AG04450 (cell line): Measurements from ENCODE around the gene NEURL1B. TPM values are rescaled to one million over a fixed set of nuclear protein-coding genes. Genes with fewer than 3 reads are reported as not detected.

ENCODE experiments used
- CTCF ChIA-PET: fragments of 300-600, 350-600 bp; formaldehyde crosslinking; extraction: SDS; loops from one replicate; lab custom pipeline; 2022; ENCODE audit warnings: antibody characterized with exemption, inconsistent platforms; lab: Charles Lee
- POLR2A ChIA-PET: fragments of 350-600 bp; formaldehyde crosslinking; extraction: SDS; loops from one replicate; lab custom pipeline; 2021; ENCODE audit warnings: antibody characterized with exemption, inconsistent platforms; lab: Yijun Ruan, JAX
- DNase-seq: peaks from one replicate; pipeline ENCODE4 v3.0.0-alpha.2; 2011; ENCODE audit warnings: low read depth, low spot score
- H3K27ac ChIP-seq: one replicate; pipeline ENCODE4 v1.5.1; 2012; ENCODE audit warnings: low read depth, low read length, control low read depth
- H3K27me3 ChIP-seq: one replicate; pipeline ENCODE4 v1.6.0; 2012; ENCODE audit warnings: low read length; ENCODE audit not compliant: control insufficient read depth, insufficient read depth
- H3K4me3 ChIP-seq: 2 replicates; pipeline ENCODE4 v1.5.1; 2011; ENCODE audit warnings: mild to moderate bottlenecking, low read depth, low read length, control low read depth
- H3K9me3 ChIP-seq: 2 replicates; pipeline ENCODE4 v1.5.1; 2012; ENCODE audit warnings: low read length; ENCODE audit not compliant: control insufficient read depth, insufficient read depth
- polyA plus RNA-seq: library from polyadenylated mRNA; depleted of rRNA; stranded (reverse); fragments of >200 nt; gene quantifications from 2 replicates; pipeline ENCODE4 v1.2.3, GENCODE V29; 2011
- TF ChIP-seq, protein P1 (sequence below): IDR thresholded peaks from 2 replicates; pipeline ENCODE4 v1.5.1; 2011; ENCODE audit warnings: low read depth, low read length, control low read depth, inconsistent platforms

Gene NEURL1B
- polyA plus RNA-seq, 1 experiment: 1.8 TPM

DNA sequence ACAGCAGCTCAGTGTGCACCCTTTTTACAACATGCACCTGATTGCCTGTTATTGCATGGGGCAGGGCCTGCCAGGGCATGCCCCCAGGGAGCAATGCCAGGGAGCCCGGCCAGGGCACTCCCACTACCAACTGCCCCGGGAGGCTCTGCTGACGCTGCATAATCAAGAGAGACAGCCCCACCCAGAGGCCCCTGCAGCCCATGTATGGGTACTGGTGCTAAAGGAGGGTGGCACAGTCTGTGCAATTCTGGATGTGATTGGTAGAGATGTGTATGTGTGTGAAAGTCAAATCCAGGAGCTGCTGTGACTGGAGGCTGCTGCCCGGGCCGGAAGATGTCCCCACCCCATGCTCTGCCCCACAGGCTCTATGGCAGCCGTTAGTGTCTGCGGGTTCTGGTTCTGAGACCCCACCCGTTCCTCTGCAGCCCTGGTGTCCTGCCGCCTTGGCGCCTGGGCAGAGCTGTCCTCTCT is 3.9 kb upstream of the NEURL1B start:
- POLR2A ChIA-PET: no interaction called here

DNA sequence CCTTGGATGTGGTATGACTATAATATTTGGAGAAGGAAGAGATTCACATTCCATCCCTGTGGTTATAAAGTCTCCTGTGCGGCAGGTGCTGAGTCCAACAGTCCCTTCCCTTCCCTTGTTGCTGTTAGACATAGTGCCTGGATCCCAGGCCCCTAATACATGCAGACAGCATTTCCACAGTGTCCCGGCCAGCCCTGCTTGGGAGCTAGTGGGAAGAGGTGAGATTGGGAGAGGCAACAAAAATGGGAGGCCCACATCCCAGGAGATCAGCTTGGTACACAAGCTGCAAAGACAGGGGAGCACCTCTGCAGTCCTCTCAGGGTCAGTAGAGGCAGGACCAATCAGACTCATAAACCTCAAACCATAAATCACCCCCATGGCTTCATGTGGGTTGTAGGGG is 3.3 kb upstream of the NEURL1B start:
- no peak for DNase-seq
- H3K27me3 ChIP-seq: peaks cover 9% of the 10 kb centered on the region
- no peak overlapping the region for H3K27ac ChIP-seq
- H3K4me3 ChIP-seq: no peak overlapping the region
- CTCF ChIA-PET: no interaction called here
- POLR2A ChIA-PET: no interaction called here
- no peaks in the 10 kb centered on the region; the same call in 1 of the 2 replicates for H3K9me3 ChIP-seq
- TF ChIP-seq, protein P1, sequence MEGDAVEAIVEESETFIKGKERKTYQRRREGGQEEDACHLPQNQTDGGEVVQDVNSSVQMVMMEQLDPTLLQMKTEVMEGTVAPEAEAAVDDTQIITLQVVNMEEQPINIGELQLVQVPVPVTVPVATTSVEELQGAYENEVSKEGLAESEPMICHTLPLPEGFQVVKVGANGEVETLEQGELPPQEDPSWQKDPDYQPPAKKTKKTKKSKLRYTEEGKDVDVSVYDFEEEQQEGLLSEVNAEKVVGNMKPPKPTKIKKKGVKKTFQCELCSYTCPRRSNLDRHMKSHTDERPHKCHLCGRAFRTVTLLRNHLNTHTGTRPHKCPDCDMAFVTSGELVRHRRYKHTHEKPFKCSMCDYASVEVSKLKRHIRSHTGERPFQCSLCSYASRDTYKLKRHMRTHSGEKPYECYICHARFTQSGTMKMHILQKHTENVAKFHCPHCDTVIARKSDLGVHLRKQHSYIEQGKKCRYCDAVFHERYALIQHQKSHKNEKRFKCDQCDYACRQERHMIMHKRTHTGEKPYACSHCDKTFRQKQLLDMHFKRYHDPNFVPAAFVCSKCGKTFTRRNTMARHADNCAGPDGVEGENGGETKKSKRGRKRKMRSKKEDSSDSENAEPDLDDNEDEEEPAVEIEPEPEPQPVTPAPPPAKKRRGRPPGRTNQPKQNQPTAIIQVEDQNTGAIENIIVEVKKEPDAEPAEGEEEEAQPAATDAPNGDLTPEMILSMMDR: no peak

More for the DNA sequence above, 3.9 kb upstream of the NEURL1B start:
- TF ChIP-seq, protein P1: no peak
- CTCF ChIA-PET: no interaction called here
- Histone ChIP-seq H3K27me3 (peaks cover 14% of the 10 kb centered on the region), H3K27ac (no peak overlapping the region), H3K9me3 (no peaks in the 10 kb centered on the region; the same call in 1 of the 2 replicates), H3K4me3 (no peak overlapping the region)
- no peak for DNase-seq

DNA sequence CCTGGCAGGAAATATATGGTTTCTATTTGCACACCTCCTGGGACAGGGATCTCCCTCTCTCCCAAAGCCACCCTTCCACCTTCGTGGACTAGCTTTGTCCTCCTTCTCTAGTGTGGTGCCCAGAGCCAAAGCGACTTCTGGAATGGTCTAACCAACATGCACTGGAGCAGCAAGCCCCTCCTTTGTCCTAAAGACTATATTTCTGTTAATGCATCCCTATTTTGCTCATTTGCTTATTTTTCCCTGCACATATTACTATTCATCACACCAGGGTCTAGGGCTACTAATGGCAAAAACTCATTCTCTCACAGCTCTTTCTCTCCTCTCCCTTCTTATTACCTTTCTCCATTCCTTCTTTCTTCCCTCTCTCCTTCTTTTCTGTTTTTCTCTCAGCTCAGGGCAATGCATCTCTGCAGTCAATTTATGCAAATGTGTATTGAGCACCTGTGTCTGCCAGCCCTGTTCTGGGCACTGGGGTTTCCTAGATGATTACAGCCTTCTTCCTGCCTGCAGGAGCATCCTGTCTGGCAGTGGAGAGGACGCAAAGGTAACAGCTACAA is 2.8 kb upstream of the NEURL1B start:
- H3K4me3 ChIP-seq: no peak overlapping the region
- no peaks in the 10 kb centered on the region; the same call in 1 of the 2 replicates for H3K9me3 ChIP-seq
- H3K27ac ChIP-seq: no peak overlapping the region
- ChIA-PET CTCF (no interaction called here), POLR2A (no interaction called here)
- TF ChIP-seq, protein P1: no peak
- H3K27me3 ChIP-seq: peaks cover 9% of the 10 kb centered on the region
- no peak for DNase-seq

DNA sequence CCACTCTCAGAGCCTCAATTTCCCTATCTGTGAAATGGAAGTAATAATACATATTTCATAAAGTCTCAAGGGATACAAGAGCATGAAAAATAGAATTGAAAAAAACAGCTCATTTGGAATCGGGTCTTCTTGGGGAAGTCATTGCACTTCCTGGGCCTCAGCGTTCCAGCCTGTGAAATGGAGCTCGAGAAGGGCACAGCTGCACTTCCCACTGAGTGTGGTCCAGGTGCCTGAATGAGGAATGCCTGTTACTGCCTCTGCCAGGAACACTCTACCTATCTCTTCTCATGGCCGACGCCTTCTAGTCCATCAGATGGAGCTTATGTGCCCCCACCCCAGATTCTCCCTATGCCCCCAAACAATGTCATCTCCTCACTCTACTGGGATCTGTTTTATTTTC is 924 bp upstream of the NEURL1B start:
- ChIA-PET CTCF (interaction anchor here (1.1 kb wide), 1 partner anchor 178 kb away, joined by 3 read pairs; no protein-coding TSS in a partner anchor), POLR2A (no interaction called here)
- TF ChIP-seq, protein P1: no peak
- Histone ChIP-seq H3K4me3 (no peak overlapping the region), H3K27me3 (peaks cover 3% of the 10 kb centered on the region), H3K27ac (no peak overlapping the region), H3K9me3 (no peaks in the 10 kb centered on the region; the same call in 1 of the 2 replicates)
- DNase-seq: no peak

DNA sequence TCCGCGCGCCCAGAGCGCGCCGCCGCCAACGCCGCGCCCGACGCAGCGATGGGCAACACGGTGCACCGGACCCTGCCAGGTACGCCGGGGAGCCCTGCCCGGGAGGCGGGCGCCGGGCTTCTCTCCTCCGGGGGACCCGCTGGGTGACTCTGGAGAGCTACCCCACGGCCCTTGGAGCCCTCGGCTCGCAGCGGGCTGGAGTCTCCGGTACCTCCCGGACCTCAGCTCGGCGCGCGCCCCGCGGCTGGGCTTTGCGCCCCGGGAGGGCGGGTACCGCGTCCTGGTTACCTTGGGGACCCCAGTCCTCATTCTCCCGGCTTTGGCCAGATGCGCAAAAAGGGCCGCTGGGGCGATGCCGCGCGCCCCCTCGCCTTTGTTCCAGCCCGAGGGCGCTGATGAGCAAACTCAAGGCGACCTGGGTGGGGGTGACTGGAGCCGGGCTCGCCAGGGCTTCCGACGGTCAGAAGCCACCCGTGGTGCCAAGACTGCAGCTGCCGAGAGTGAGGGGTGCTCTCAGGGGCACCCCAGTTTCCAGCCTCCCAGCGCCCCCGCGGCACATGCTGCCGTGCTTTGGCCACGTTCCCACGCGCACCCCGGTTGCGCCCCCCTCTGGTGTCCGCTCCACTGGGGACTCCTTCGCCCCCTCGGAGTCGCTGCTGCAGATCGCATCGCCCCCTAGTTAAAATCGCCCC is 442 bp downstream of the NEURL1B start:
- no peak for DNase-seq
- ChIA-PET POLR2A (interaction anchor here (0.9 kb wide), 1 partner anchor 19 kb away, joined by 3 read pairs; no protein-coding TSS in a partner anchor), CTCF (interaction anchor here (0.6 to 2.7 kb wide), 3 partner anchors 10 to 180 kb away, joined by 3 to 10 read pairs (median 4); no protein-coding TSS in a partner anchor)
- H3K9me3 ChIP-seq: no peaks in the 10 kb centered on the region; the same call in 1 of the 2 replicates
- TF ChIP-seq, protein P1: 0 out of 2 replicates have a peak, but pooled peaks have one; percentile 22
- peaks cover 3% of the 10 kb centered on the region for H3K27me3 ChIP-seq
- no peak overlapping the region for H3K27ac ChIP-seq
- peak overlapping the region; percentile 65 for H3K4me3 ChIP-seq
